Measurements from ENCODE around the gene RAD51B.

Gene RAD51B

GRCh38 chr14:68439676-68440075 is 620.1 kb downstream of the RAD51B start:
- DNase-seq (ENCODE audit: low read depth in 2 of 2), result no peak

GRCh38 chr14:68440820-68441219 is 621.2 kb downstream of the RAD51B start:
- DNase-seq (ENCODE audit: low read depth in 2 of 2), result no peak

- DNase-seq (ENCODE audit: low read depth in 2 of 2), result no peak
Observed at GRCh38 chr14:68441542-68441941, 622.0 kb downstream of the RAD51B start.

GRCh38 chr14:68442828-68443629 is 623.5 kb downstream of the RAD51B start:
- DNase-seq (ENCODE audit: low read depth in 2 of 2), result no peak

GRCh38 chr14:68444449-68445168 is 625.0 kb downstream of the RAD51B start:
- no peak for DNase-seq (ENCODE audit: low read depth in 2 of 2)

- DNase-seq (ENCODE audit: low read depth in 2 of 2), result no peak
Observed at GRCh38 chr14:68446243-68447040, 626.9 kb downstream of the RAD51B start.

- DNase-seq (ENCODE audit: low read depth in 2 of 2), result no peak
Observed at GRCh38 chr14:68447581-68448251, 628.1 kb downstream of the RAD51B start.

GRCh38 chr14:68448252-68448902 is 628.8 kb downstream of the RAD51B start:
- no peak for DNase-seq (ENCODE audit: low read depth in 2 of 2)

- DNase-seq (ENCODE audit: low read depth in 2 of 2), result no peak
Observed at GRCh38 chr14:68449561-68450181, 630.1 kb downstream of the RAD51B start.

GRCh38 chr14:68450391-68451120 is 631.0 kb downstream of the RAD51B start:
- no peak for DNase-seq (ENCODE audit: low read depth in 2 of 2)

- DNase-seq (ENCODE audit: low read depth in 2 of 2), result no peak
Observed at GRCh38 chr14:68451696-68452373, 632.3 kb downstream of the RAD51B start.

GRCh38 chr14:68458253-68458652 is 638.7 kb downstream of the RAD51B start:
- no peak for DNase-seq (ENCODE audit: low read depth in 2 of 2)

- DNase-seq (ENCODE audit: low read depth in 2 of 2), result no peak
Observed at GRCh38 chr14:68458840-68459469, 639.4 kb downstream of the RAD51B start.

- no peak for DNase-seq (ENCODE audit: low read depth in 2 of 2)
Observed at GRCh38 chr14:68459480-68460136, 640.0 kb downstream of the RAD51B start.

GRCh38 chr14:68460541-68460940 is 641.0 kb downstream of the RAD51B start:
- DNase-seq (ENCODE audit: low read depth in 2 of 2), result no peak

- no peak for DNase-seq (ENCODE audit: low read depth in 2 of 2)
Observed at GRCh38 chr14:68461086-68461485, 641.5 kb downstream of the RAD51B start.

- DNase-seq (ENCODE audit: low read depth in 2 of 2), result no peak
Observed at GRCh38 chr14:68462683-68463082, 643.1 kb downstream of the RAD51B start.

GRCh38 chr14:68463299-68463698 is 643.7 kb downstream of the RAD51B start:
- DNase-seq (ENCODE audit: low read depth in 2 of 2), result no peak
